Panc1 (cell line): Measurements from ENCODE around the gene MIX23. TPM values are rescaled to one million over a fixed set of nuclear protein-coding genes. Genes with fewer than 3 reads are reported as not detected.

Experiments
- ATAC-seq: fragments of 200-7000 bp; cut with Tn5 transposase; 2 replicates; pipeline ENCODE4 v1.9.1; 2020; ENCODE audit warnings: mild to moderate bottlenecking, moderate library complexity
- BruUV-seq: library from RNA; stranded (reverse); fragments of 400-500 nt; replicated peaks from 2 replicates; lab custom pipeline; 2021; lab: Mats Ljungman, UMichigan
- CTCF ChIA-PET: fragments of 300-600 bp; sonication (Branson Sonifier 250); formaldehyde crosslinking; loops from one replicate; lab custom pipeline; 2022; ENCODE audit warnings: antibody characterized with exemption; lab: Charles Lee
- POLR2A ChIA-PET: fragments of 300-600 bp; sonication (Branson Sonifier 250); formaldehyde crosslinking; loops from one replicate; lab custom pipeline; 2022; ENCODE audit warnings: antibody characterized with exemption; lab: Charles Lee
- DNase-seq: peaks from one replicate; pipeline ENCODE4 v3.0.0-alpha.2; 2010; ENCODE audit warnings: low read depth, low spot score
- H3K27ac ChIP-seq: 2 replicates; pipeline ENCODE4 v1.5.1; 2011; ENCODE audit warnings: mild to moderate bottlenecking, low read length, inconsistent platforms
- H3K27me3 ChIP-seq: fragments of 200-500 bp; sonication (Bioruptor generic); 2 replicates; pipeline ENCODE4 v1.6.0; 2014; ENCODE audit warnings: low read length, inconsistent platforms; ENCODE audit not compliant: control insufficient read depth, insufficient read depth
- H3K36me3 ChIP-seq: fragments of 200-500 bp; sonication (Bioruptor generic); 2 replicates; pipeline ENCODE4 v1.5.1; 2014; ENCODE audit warnings: inconsistent platforms, mild to moderate bottlenecking, low read length, moderate library complexity; ENCODE audit not compliant: control insufficient read depth, insufficient read depth
- H3K4me1 ChIP-seq: 2 replicates; pipeline ENCODE4 v1.5.1; 2011; ENCODE audit warnings: inconsistent platforms, mild to moderate bottlenecking, low read length, moderate library complexity; ENCODE audit not compliant: control insufficient read depth, insufficient read depth
- H3K4me3 ChIP-seq, 2 experiments: 2 replicates each; pipeline ENCODE4 v1.5.1; 2011 to 2012; ENCODE audit warnings: low read depth in 2 of 2, low read length in 2 of 2, mild to moderate bottlenecking in 2 of 2, inconsistent platforms in 1 of 2, moderate library complexity in 1 of 2
- H3K9me3 ChIP-seq: fragments of 200-500 bp; sonication (Bioruptor generic); 2 replicates; pipeline ENCODE4 v1.5.1; 2014; ENCODE audit warnings: low read depth, mild to moderate bottlenecking, inconsistent platforms, low read length, moderate library complexity; ENCODE audit not compliant: control insufficient read depth, insufficient read depth
- POLR2AphosphoS5 ChIP-seq: IDR thresholded peaks from 2 replicates; pipeline ENCODE4 v1.6.1; 2012; ENCODE audit warnings: mild to moderate bottlenecking, low read depth, low read length, moderate library complexity
- SIN3A ChIP-seq: IDR thresholded peaks from 2 replicates; pipeline ENCODE4 v1.6.1; 2012; ENCODE audit warnings: low read depth, mild to moderate bottlenecking, low read length, moderate library complexity, borderline replicate concordance; ENCODE audit not compliant: insufficient read depth
- TCF7L2 ChIP-seq: IDR thresholded peaks from 2 replicates; pipeline ENCODE4 v1.6.1; 2011; ENCODE audit warnings: mild to moderate bottlenecking, low read depth, low read length, inconsistent platforms
- in situ Hi-C: cut with HindIII; loops from 2 replicates; pipeline ENCODE4 v1.10.0; 2016; ENCODE audit warnings: low sequenced_read_pairs, low pct_unique_long_range_greater_than_20kb
- intact Hi-C: fragments of 100-400 bp; cut with micrococcal nuclease; formaldehyde crosslinking; loops from one replicate; pipeline ENCODE4 v1.10.0; 2022; ENCODE audit not compliant: unreplicated experiment
- total RNA-seq: library from RNA; stranded (reverse); gene quantifications from one replicate; pipeline ENCODE4 v1.2.1, GENCODE V29; 2021; ENCODE audit not compliant: unreplicated experiment
- TF ChIP-seq, protein P1 (sequence below), 2 experiments: IDR thresholded peaks; 2 replicates each; pipeline ENCODE4 v1.6.1; 2011 to 2012; ENCODE audit warnings: low read depth in 2 of 2, control low read depth in 1 of 2, low read length in 1 of 2, mild to moderate bottlenecking in 1 of 2, moderate library complexity in 1 of 2; ENCODE audit not compliant: insufficient read depth in 1 of 2
- TF ChIP-seq, protein P2 (sequence below): fragments of 450-650 bp; IDR thresholded peaks from 2 replicates; pipeline ENCODE4 v1.5.1; 2017; ENCODE audit warnings: mild to moderate bottlenecking

The MIX23 gene
- total RNA-seq, 1 experiment from 2014 or later: 61.7 TPM

DNA sequence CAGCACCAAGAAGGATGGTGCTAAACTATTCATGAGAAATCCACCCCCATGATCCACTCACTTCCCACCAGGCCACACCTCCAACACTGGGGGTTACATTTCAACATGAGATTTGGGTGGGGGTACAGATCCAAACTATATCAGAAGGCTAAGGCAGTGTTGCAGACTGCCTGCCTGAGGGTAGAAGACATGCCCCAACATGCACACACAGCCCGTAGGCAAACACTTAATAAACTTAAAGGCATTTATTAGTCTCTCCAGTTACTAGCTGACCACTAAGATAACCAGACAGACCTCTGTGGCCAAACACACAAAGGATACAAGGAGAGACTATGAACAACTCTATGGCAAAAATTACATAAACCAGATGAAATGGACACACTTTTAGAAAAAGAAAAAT, 11.1 kb upstream of the MIX23 start:
- Histone ChIP-seq H3K9me3 (no peaks in the 10 kb centered on the region), H3K4me3 (no peak overlapping the region), H3K36me3 (no peaks in the 10 kb centered on the region), H3K4me1 (no peaks in the 10 kb centered on the region; the same call in 1 of the 2 replicates), H3K27me3 (no peaks in the 10 kb centered on the region), H3K27ac (no peak overlapping the region)
- DNase-seq: no peak
- intact Hi-C loops: no loop called here
- no TSS peak for BruUV-seq
- ChIA-PET CTCF (no interaction called here), POLR2A (no interaction called here)
- in situ Hi-C loops: no loop called here
- ATAC-seq: no peak
- no peak for TF ChIP-seq POLR2AphosphoS5
- TF ChIP-seq, protein P1, sequence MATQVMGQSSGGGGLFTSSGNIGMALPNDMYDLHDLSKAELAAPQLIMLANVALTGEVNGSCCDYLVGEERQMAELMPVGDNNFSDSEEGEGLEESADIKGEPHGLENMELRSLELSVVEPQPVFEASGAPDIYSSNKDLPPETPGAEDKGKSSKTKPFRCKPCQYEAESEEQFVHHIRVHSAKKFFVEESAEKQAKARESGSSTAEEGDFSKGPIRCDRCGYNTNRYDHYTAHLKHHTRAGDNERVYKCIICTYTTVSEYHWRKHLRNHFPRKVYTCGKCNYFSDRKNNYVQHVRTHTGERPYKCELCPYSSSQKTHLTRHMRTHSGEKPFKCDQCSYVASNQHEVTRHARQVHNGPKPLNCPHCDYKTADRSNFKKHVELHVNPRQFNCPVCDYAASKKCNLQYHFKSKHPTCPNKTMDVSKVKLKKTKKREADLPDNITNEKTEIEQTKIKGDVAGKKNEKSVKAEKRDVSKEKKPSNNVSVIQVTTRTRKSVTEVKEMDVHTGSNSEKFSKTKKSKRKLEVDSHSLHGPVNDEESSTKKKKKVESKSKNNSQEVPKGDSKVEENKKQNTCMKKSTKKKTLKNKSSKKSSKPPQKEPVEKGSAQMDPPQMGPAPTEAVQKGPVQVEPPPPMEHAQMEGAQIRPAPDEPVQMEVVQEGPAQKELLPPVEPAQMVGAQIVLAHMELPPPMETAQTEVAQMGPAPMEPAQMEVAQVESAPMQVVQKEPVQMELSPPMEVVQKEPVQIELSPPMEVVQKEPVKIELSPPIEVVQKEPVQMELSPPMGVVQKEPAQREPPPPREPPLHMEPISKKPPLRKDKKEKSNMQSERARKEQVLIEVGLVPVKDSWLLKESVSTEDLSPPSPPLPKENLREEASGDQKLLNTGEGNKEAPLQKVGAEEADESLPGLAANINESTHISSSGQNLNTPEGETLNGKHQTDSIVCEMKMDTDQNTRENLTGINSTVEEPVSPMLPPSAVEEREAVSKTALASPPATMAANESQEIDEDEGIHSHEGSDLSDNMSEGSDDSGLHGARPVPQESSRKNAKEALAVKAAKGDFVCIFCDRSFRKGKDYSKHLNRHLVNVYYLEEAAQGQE (IDR thresholded peaks at IDR 0.05; ENCODE audit: insufficient read depth in 1 of 2, low read depth in 2 of 2, low read length in 1 of 2): no peak
- TF ChIP-seq, protein P2, sequence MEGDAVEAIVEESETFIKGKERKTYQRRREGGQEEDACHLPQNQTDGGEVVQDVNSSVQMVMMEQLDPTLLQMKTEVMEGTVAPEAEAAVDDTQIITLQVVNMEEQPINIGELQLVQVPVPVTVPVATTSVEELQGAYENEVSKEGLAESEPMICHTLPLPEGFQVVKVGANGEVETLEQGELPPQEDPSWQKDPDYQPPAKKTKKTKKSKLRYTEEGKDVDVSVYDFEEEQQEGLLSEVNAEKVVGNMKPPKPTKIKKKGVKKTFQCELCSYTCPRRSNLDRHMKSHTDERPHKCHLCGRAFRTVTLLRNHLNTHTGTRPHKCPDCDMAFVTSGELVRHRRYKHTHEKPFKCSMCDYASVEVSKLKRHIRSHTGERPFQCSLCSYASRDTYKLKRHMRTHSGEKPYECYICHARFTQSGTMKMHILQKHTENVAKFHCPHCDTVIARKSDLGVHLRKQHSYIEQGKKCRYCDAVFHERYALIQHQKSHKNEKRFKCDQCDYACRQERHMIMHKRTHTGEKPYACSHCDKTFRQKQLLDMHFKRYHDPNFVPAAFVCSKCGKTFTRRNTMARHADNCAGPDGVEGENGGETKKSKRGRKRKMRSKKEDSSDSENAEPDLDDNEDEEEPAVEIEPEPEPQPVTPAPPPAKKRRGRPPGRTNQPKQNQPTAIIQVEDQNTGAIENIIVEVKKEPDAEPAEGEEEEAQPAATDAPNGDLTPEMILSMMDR: no peak
- no peak for TF ChIP-seq TCF7L2
- TF ChIP-seq SIN3A: no peak

DNA sequence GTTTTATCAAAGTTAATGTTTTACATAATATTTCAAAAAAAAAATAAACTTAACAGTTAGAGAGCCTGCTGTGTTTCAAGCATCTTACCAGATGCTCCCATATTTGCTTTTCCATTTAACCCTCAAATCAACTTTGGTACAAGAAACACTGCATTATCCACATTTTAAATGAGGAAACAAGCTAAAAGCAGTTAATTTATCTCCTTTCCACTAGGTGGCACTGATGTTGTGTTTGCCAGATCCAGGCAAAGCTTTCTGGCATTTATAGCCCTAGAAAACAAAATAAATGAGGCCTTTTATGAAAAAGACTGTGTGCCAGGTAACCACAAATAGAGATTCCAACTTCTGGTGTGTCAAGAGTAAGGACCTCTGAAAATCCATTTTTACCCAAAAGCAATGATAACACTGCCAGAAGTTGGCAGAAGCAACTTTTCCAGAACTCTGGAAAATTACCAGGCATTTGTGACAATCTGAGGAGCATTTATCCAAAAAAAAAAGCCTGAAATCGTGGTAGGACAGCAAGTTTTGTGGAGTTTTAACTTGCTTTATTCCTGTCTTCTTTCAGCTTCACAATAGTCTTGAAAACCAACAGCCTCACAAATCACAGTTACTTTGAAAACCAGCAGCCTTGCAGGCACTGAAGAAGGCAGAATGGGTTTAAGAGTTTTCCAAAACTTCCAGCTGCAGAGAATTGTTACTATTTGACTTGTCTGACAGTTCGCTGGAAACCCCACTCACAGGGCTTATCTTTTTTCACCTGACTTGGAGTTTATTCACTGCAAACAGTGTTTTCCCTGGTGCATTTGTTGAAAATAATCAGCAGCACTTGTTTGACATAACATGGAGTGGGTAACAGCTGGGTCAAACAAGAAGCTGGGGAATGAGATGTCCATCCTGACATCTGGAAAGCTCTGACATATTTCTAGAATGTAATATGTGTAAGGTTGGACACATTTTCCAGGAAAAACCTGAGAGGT, 10.1 kb upstream of the MIX23 start:
- DNase-seq (no peak), ATAC-seq (0 out of 2 replicates have a peak, but pooled peaks have one; percentile 53)
- in situ Hi-C loops (no loop called here), intact Hi-C loops (loop anchor here (2.0 kb wide), 1 partner anchor 286 kb away; no protein-coding TSS in a partner anchor)
- Histone ChIP-seq H3K4me1 (no peaks in the 10 kb centered on the region; the same call in 1 of the 2 replicates), H3K36me3 (no peaks in the 10 kb centered on the region), H3K9me3 (no peaks in the 10 kb centered on the region), H3K27ac (no peak overlapping the region), H3K27me3 (no peaks in the 10 kb centered on the region), H3K4me3 (no peak overlapping the region)
- no TSS peak for BruUV-seq
- POLR2A ChIA-PET: interaction anchor here (0.5 to 1.0 kb wide), 3 partner anchors 9 to 28 kb away, joined by 3 to 8 read pairs (median 3); partner anchors contain the start of gene FAM162A
- TF ChIP-seq SIN3A: no peak
- TF ChIP-seq, protein P2: peak; percentile 84
- CTCF ChIA-PET: interaction anchor here (0.6 to 1.6 kb wide), 6 partner anchors 9 to 442 kb away, joined by 3 to 10 read pairs (median 4); partner anchors contain the start of genes FAM162A and WDR5B
